ENCODE data around the gene LRRC32.

DNA sequence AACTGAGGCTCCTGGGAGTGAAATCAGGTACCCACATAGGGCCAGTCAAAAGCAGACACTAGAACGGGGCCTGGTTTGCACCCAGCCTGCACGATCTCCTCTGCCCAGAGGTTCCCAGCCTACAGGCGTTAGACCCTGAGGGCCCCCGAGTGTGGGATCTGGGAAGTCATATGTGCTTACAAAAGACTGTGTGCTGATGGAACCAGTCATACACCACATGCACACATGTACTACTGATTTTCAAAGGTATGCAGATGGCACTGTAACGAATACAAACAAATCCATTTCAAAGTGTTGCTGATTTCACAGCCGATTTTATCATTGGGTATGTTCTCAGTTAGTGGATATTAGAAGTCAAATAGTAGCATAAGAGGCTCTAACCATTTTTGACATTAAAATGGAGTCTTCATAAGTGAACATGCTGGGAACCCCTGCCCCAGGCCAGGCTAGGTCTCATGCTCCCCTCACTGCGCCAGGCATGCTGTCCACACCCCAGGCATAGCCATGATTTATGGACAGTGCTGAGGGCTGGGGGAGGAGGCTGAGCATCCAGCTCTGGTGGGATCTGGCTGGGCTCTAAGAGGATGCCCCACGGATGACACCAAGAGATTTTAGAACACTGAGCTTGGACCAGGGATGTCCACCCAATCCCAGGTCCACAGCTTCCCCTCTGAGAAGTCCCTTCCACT, 38.6 kb upstream of the LRRC32 start:
- TF ChIP-seq, protein P1, sequence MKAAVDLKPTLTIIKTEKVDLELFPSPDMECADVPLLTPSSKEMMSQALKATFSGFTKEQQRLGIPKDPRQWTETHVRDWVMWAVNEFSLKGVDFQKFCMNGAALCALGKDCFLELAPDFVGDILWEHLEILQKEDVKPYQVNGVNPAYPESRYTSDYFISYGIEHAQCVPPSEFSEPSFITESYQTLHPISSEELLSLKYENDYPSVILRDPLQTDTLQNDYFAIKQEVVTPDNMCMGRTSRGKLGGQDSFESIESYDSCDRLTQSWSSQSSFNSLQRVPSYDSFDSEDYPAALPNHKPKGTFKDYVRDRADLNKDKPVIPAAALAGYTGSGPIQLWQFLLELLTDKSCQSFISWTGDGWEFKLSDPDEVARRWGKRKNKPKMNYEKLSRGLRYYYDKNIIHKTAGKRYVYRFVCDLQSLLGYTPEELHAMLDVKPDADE (IDR thresholded peaks at IDR 0.05), result no peak
- TF ChIP-seq, protein P2, sequence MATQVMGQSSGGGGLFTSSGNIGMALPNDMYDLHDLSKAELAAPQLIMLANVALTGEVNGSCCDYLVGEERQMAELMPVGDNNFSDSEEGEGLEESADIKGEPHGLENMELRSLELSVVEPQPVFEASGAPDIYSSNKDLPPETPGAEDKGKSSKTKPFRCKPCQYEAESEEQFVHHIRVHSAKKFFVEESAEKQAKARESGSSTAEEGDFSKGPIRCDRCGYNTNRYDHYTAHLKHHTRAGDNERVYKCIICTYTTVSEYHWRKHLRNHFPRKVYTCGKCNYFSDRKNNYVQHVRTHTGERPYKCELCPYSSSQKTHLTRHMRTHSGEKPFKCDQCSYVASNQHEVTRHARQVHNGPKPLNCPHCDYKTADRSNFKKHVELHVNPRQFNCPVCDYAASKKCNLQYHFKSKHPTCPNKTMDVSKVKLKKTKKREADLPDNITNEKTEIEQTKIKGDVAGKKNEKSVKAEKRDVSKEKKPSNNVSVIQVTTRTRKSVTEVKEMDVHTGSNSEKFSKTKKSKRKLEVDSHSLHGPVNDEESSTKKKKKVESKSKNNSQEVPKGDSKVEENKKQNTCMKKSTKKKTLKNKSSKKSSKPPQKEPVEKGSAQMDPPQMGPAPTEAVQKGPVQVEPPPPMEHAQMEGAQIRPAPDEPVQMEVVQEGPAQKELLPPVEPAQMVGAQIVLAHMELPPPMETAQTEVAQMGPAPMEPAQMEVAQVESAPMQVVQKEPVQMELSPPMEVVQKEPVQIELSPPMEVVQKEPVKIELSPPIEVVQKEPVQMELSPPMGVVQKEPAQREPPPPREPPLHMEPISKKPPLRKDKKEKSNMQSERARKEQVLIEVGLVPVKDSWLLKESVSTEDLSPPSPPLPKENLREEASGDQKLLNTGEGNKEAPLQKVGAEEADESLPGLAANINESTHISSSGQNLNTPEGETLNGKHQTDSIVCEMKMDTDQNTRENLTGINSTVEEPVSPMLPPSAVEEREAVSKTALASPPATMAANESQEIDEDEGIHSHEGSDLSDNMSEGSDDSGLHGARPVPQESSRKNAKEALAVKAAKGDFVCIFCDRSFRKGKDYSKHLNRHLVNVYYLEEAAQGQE (IDR thresholded peaks at IDR 0.05; ENCODE audit: unreplicated experiment), result no peak
- TF ChIP-seq, protein P3, sequence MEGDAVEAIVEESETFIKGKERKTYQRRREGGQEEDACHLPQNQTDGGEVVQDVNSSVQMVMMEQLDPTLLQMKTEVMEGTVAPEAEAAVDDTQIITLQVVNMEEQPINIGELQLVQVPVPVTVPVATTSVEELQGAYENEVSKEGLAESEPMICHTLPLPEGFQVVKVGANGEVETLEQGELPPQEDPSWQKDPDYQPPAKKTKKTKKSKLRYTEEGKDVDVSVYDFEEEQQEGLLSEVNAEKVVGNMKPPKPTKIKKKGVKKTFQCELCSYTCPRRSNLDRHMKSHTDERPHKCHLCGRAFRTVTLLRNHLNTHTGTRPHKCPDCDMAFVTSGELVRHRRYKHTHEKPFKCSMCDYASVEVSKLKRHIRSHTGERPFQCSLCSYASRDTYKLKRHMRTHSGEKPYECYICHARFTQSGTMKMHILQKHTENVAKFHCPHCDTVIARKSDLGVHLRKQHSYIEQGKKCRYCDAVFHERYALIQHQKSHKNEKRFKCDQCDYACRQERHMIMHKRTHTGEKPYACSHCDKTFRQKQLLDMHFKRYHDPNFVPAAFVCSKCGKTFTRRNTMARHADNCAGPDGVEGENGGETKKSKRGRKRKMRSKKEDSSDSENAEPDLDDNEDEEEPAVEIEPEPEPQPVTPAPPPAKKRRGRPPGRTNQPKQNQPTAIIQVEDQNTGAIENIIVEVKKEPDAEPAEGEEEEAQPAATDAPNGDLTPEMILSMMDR (conservative IDR thresholded peaks at IDR 0.05; ENCODE audit: low read depth in 2 of 2), result no peak
